Epidermal melanocyte (primary cell): Measurements from ENCODE around the gene ERC2.

Source experiments
- DNase-seq: peaks from one replicate; pipeline ENCODE4 v3.0.0; 2011; ENCODE audit warnings: low spot score; ENCODE audit not compliant: insufficient read length

Gene ERC2

DNA sequence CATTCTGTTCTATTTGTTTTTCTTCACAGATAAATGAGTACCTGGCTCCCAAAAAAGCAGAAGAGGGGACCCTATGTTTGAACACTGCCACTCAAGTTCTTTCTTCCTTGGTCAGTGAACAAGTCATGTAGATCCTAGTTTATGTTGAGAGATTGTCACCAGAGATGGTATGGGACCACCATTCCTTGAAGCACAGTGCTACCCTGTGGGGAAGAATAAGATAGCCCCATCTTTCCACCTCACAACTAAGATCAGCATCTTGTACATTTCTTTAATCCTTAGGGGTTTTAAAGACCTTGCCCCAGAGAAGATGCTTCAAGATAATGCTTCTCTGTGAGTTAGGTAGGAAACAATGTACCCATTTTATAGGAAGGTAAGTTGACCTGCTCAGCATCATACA lies 747.7 kb downstream of the ERC2 start:
- no peak for DNase-seq

GRCh38 chr3:55719508-55719907 lies 748.8 kb downstream of the ERC2 start:
- no peak for DNase-seq

DNA sequence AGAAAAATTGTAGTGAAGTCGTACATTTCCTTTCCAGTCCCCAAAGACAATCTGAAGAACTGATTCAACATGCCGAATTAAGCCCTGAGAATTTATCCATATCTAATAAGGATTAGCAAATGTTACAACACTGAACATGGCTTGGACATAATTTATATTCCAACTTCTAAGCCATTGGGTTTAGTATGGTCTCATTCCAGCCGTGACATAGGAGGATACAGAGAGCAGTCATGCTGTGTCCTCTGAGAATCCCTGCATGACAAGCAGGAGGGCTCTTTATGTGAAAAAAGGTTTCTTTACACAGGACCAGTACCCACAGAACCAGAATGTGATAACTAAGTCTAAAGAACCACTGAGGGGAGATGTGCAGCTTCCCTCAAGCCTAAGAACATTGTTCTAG lies 749.3 kb downstream of the ERC2 start:
- DNase-seq, result no peak

GRCh38 chr3:55718521-55718921 lies 749.7 kb downstream of the ERC2 start:
- no peak for DNase-seq

DNA sequence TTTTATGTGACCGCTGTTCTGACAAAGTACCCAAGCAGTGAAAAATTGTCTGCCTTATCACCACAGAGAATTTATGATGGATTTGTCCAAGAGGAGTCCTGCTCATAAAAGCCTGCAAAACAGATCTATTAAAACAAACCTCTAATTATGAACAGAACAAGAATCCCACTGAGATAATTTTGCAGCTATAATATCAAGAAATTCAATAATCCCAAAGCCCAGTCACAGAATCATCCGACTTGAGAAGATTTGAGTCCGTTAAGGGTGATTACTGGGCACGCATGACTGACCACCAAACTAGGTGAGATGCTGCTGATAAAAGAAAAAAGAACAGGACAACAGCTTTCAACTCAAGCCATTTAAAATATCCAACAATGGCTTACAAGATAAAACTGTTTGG lies 750.2 kb downstream of the ERC2 start:
- DNase-seq, result no peak

DNA sequence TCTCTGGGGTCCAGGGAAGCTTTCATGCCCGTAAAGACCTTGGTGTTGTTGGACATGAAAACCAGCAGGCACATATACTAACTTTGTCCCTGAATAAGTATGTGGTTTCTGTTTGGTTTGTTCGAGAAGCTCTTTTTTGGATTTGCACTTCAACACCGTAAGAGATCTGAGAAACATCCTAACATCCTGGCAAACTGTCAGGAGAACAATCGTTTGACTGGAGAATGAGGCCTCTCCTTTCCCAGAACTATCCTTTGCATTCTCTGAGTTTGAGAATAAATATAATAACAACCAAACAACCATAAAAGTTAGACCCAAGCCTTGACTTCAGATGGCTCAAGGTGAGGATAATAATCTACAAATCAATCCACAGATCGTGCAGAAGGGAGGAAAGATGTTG lies 750.8 kb downstream of the ERC2 start:
- DNase-seq, result no peak

- no peak for DNase-seq
These were observed 751.5 kb downstream of the ERC2 start for GRCh38 chr3:55716611-55717225.

GRCh38 chr3:55716044-55716443 lies 752.2 kb downstream of the ERC2 start:
- no peak for DNase-seq

DNA sequence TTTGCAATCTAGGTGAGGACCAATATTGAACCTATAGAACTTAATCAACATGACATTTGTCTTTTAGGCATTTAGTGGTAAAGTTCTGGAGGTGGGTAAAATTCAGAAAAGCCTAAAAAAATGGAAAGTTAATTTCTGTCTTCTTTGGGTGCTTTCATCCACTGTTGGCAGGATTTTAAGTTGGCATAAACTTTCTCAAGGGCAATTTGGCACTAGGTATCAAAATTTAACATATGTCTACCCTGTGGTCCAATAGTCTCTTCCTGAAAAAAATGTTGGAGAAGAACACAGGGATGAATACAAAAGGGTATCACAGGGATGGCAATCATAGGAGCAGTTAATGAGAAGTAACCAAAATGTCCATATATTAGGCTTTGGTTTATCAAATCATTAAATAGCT lies 754.2 kb downstream of the ERC2 start:
- no peak for DNase-seq

GRCh38 chr3:55711646-55712045 lies 756.6 kb downstream of the ERC2 start:
- DNase-seq, result no peak

DNA sequence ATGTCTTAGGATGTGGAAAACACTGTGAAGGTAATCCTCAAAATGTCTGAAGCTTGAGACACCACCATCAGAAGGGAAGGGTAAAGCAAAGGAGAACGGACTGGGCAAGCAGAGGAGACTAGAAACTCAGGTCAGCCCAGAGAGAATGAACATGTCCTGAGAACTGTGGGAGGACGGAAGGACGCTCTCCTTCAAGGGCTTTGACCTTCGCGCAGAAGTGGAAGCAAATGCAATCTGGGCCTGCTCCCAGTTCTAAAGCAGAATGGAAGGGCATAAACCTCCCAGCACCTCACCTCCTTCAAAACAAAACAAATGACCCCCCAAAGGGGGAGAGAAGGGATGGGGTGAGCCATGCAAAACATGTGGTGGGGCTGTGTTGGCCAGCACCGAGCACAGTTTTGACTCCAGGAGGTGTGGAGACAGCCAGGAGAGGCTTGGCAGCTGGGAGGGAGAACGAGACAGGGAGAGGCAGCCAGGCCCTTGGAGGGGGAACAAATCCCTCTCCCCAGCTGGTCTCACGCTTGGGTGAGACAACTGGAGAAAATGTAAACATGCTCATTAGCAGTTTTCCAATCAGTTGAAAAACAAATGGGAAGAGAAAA lies 758.8 kb downstream of the ERC2 start:
- no peak for DNase-seq

DNA sequence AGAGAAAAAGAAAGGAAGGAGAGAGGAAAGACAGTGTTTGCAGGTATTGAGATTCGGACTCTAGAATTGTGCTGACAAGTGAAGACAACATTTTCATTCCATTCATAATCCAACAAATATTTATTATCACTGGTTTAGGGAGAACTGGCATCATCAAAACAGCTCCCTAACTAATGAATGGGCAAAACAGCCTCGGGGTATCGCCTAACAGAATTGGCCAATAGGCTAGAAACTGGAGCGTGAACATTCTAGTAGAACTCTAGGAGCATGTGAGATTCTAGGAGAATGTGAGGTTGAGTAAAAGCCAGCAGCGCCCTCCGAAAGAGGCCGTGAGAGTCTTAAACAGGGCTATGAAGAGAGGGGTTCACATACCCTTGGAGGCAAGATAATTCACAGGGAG lies 759.3 kb downstream of the ERC2 start:
- no peak for DNase-seq

- DNase-seq, result no peak
These were observed 760.0 kb downstream of the ERC2 start for GRCh38 chr3:55708242-55708641.

DNA sequence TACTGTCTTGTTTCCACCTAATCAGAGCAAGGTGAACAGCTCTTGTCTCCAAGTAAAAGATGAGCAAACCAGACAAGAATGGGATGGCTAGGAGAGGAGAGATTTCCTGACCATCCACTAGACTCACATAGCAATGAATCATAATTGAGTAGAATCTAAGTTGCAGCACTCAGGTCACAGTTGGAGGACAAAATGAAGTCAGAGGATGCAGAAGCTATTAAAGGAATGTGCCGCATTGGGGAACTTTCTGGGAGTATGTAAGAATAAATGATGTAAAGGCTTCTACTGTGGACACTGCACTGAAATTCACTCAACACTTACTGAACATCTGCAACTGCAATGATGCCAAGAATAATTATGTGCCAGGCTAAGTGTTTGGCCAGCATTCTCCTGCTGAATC lies 763.7 kb downstream of the ERC2 start:
- no peak for DNase-seq

GRCh38 chr3:55702822-55703221 lies 765.4 kb downstream of the ERC2 start:
- DNase-seq, result no peak

GRCh38 chr3:55701997-55702396 lies 766.3 kb downstream of the ERC2 start:
- DNase-seq, result no peak

DNA sequence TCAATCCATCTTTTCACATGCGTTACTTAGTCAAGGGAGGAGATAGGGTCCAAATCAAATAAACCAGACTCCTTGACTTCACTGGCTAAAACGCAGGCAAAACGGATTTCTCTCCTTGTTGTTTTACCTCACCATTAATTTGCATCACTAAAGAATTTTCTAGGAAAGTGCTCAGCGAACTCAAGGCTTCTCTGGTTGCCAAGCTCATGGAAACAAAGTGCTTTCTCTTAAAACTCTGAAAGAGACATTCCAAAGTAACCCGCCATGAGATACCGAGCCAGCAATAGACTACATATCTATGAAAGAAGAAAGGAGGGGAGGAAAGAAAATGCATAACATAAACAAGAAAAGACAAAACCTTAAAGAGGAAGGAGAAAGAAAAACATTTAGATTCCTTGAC lies 769.4 kb downstream of the ERC2 start:
- no peak for DNase-seq

- no peak for DNase-seq
These were observed 770.9 kb downstream of the ERC2 start for GRCh38 chr3:55697177-55697865.

DNA sequence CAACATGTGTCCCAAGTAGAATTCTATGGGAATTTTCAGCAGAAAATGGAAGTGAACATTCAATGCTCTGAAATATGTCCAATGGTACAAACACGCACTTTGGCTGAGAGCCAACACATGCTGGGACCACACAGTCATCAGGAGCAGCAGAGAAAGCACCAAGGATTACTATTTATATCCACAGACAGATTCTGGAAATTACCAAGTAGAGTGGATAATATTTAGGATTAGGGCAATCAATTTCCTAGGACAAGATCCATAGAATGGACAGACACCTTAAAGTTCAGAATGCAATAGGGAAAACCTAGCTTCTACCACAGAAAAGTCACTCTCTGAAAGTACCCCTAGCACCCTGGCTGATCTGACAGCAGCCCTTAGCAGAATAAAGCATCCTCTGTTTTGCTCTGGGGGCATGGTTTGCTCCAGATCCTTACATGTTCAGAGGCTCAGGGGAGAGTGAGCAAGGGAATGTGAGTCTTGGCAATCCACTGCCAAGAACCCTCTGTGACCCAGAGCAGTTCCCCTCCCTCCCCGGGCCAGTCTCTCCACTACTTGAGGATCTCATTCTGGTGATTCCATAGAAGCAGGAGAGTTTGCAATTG lies 775.2 kb downstream of the ERC2 start:
- DNase-seq, result no peak

- no peak for DNase-seq
These were observed 775.8 kb downstream of the ERC2 start for GRCh38 chr3:55692295-55692956.

DNA sequence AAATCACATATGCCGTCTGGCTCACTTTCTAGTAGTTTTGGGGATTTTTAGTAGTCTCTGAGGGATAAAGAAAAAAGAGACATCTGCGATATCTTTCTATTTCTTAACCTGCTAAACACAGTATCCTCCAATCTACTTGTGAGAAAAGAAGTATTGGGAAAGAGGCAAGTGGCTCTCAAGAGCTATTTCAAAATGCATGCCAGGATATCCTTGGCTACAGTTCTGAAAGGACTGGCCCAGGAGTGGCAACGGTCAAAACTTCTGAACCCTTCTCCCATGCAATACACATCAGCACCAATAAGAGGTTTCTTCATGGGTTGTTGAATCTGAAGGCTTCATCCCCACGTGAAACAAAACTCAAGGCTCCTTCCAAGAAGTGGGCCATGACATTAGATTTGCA lies 777.1 kb downstream of the ERC2 start:
- no peak for DNase-seq

- no peak for DNase-seq
These were observed 777.5 kb downstream of the ERC2 start for GRCh38 chr3:55690726-55691125.
